Erythroblast (primary cell): ENCODE data around the gene FAM81A.

Source experiments
- DNase-seq, 2 experiments: peaks; one replicate each; lab custom pipeline; 2025; lab: John Stamatoyannopoulos, UW
- GATA1 ChIP-seq: IDR thresholded peaks from 2 replicates; pipeline ENCODE4 v1.6.1; 2011; ENCODE audit warnings: low read depth, mild to moderate bottlenecking, control low read depth, low read length, moderate library complexity
- POLR2A ChIP-seq: IDR thresholded peaks from 2 replicates; pipeline ENCODE4 v1.6.1; 2011; ENCODE audit warnings: mild to moderate bottlenecking, low read length

Gene FAM81A

GRCh38 chr15:59550956-59551355 lies 113.0 kb downstream of the FAM81A start:
- no peak for TF ChIP-seq POLR2A
- TF ChIP-seq GATA1, result no peak
- no peak for DNase-seq

- TF ChIP-seq GATA1 (no peak), POLR2A (no peak)
- no peak for DNase-seq
Measured at GRCh38 chr15:59553879-59554735, 116.1 kb downstream of the FAM81A start.

DNA sequence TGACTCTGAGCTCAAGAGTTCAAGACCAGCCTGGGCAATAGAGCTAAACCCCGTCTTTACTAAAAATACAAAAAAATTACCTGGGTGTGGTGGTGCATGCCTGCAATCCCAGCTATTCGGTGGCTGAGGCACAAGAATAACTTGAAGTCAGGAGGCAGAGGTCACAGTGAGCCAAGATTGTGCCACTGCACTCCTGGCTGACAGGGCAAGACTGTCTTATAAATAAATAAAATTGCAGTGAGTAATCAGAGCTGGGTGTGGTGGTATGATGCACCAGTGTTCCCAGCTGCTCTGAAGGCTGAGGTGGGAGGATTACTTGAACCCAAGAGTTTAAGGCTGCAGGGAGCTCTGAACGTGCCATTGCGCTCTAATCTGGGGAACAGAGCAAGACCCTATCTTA lies 117.7 kb downstream of the FAM81A start:
- no peak for DNase-seq
- TF ChIP-seq POLR2A (no peak), GATA1 (no peak)

- no peak for DNase-seq
- no peak for TF ChIP-seq GATA1
- TF ChIP-seq POLR2A, result no peak
Measured at GRCh38 chr15:59556380-59556779, 118.4 kb downstream of the FAM81A start.

GRCh38 chr15:59557581-59557980 lies 119.6 kb downstream of the FAM81A start:
- TF ChIP-seq GATA1 (no peak), POLR2A (no peak)
- no peak for DNase-seq

- TF ChIP-seq GATA1 (no peak), POLR2A (no peak)
- no peak for DNase-seq
Measured at GRCh38 chr15:59558851-59559250, 120.9 kb downstream of the FAM81A start.

DNA sequence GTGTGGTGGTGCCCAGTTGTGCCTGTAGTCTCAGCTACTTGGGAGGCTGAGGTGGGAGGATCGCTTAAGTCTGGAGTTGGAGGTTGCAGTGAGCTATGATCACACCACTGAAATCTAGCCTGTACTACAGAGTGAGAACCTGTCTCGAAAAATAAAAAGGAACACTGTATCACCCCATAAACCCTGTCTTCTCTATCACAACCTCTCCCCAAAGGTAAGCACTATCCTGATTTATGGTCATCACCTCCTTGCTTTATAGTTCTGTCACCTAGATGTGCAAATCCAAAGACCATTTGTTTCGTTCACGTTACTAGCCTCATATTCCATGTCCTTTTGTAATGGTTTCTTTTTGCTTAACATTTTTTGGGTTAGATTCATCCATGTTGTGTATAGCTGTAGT lies 123.6 kb downstream of the FAM81A start:
- TF ChIP-seq POLR2A, result no peak
- no peak for TF ChIP-seq GATA1
- DNase-seq, result no peak

GRCh38 chr15:59562448-59563186 lies 124.6 kb downstream of the FAM81A start:
- TF ChIP-seq GATA1, result no peak
- TF ChIP-seq POLR2A, result no peak
- no peak for DNase-seq

GRCh38 chr15:59565299-59565698 lies 127.3 kb downstream of the FAM81A start:
- TF ChIP-seq POLR2A (no peak), GATA1 (no peak)
- no peak for DNase-seq

- TF ChIP-seq POLR2A (no peak), GATA1 (no peak)
- no peak for DNase-seq
Measured at GRCh38 chr15:59567324-59567723, 129.3 kb downstream of the FAM81A start.

DNA sequence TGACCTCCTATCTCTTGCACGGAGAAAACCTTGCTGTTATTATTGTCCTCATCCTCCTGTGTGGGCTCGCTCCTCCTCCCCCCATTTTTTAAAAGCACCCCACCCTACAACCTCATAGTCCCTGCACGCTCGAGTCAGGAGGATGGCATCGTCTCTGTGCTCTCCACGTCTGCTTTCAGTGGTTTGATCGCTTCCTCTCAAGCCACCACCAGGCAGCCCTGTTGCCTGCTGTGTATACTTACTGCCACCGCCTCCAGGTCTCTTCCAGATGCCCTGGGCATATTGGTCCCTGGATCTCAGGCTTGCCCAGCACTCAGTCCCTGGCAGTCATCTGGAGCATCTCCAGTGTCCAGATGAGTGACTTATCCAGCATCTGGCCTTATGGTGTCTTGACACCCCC lies 131.5 kb downstream of the FAM81A start:
- DNase-seq, result no peak
- TF ChIP-seq GATA1 (no peak), POLR2A (no peak)

DNA sequence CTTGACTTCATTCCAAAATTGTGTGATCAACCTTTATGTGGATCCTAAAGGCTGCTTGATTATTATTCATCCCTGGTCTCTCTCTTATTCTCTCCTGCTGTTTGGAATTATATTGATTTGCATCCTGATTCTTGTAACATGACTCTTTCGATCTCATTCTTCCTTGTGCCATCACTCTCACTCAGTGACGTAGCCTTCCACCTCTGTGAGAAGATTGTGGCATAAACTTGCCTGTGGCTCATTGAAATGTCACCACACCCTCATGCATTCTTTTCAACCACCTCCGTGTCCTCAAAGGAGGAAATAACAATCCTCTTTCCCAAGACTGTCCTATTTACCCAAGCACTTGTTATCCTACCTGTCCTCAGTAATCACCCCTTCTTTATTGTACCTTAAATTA lies 132.3 kb downstream of the FAM81A start:
- DNase-seq, result no peak
- TF ChIP-seq POLR2A, result no peak

DNA sequence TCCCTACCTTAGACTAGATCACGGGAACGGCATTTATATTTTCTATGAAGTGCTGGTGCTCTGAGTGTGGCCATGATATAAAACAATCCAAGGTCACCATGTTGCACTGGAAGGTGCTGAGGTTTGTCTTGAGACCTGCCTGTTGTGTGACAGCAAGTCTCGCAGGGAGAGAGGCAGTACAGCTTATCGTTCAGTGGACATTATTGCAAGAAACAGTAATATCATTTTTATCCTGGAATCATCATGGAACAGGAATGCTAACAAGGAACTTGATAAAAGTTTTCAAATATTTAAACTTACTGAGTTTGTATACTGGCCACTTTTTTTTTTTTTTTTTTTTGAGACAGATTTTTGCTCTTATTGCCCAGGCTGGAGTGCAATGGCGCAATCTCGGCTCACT lies 133.6 kb downstream of the FAM81A start:
- TF ChIP-seq GATA1, result no peak
- no peak for TF ChIP-seq POLR2A

More for the DNA sequence above, 133.6 kb downstream of the FAM81A start:
- no peak for DNase-seq
